H1 (cell line): Measurements from ENCODE around the gene EFEMP2. TPM values are rescaled to one million over a fixed set of nuclear protein-coding genes. Genes with fewer than 3 reads are reported as not detected.
A peak's percentile ranks its signal among the peaks of the same experiment; 100 is the strongest.

ENCODE experiments used
- ASH2L ChIP-seq: fragments of 200-600, 300-600 bp; sonication (generic); IDR thresholded peaks from one replicate; pipeline ENCODE4 v1.7.1; 2017; ENCODE audit warnings: low read length
- ATF2 ChIP-seq: IDR thresholded peaks from 2 replicates; pipeline ENCODE4 v1.6.1; 2012; ENCODE audit warnings: low read length, inconsistent platforms
- BACH1 ChIP-seq: IDR thresholded peaks from 2 replicates; pipeline ENCODE4 v1.6.1; 2012; ENCODE audit warnings: low read length, improper control_type of control experiment
- CBX8 ChIP-seq: fragments of 300-800, 300-1000 bp; sonication (generic); IDR thresholded peaks from 2 replicates; pipeline ENCODE4 v1.7.1; 2016; ENCODE audit warnings: low read depth, low read length, borderline replicate concordance
- CREB1 ChIP-seq: IDR thresholded peaks from 2 replicates; pipeline ENCODE4 v1.6.1; 2012; ENCODE audit warnings: inconsistent platforms
- E2F6 ChIP-seq: IDR thresholded peaks from 2 replicates; pipeline ENCODE4 v1.6.1; 2012; ENCODE audit warnings: inconsistent platforms
- EGR1 ChIP-seq: IDR thresholded peaks from 2 replicates; pipeline ENCODE4 v1.6.1; 2011; ENCODE audit warnings: low read depth, low read length, borderline replicate concordance
- FOSL1 ChIP-seq: IDR thresholded peaks from 2 replicates; pipeline ENCODE4 v1.6.1; 2011; ENCODE audit warnings: mild to moderate bottlenecking, low read depth, low read length, moderate library complexity; ENCODE audit not compliant: insufficient read depth
- GABPA ChIP-seq: IDR thresholded peaks from 2 replicates; pipeline ENCODE4 v1.6.1; 2011; ENCODE audit warnings: mild to moderate bottlenecking, low read length, moderate library complexity, borderline replicate concordance; ENCODE audit not compliant: insufficient read depth
- GTF2F1 ChIP-seq: IDR thresholded peaks from 2 replicates; pipeline ENCODE4 v1.6.1; 2012; ENCODE audit warnings: low read depth, low read length, improper control_type of control experiment, borderline replicate concordance
- HDAC2 ChIP-seq, 2 experiments: fragments of 300-600 bp in 1 of 2; sonication (generic) in 1 of 2; IDR thresholded peaks; 2 replicates each; pipeline ENCODE4 v1.6.1; 2011 to 2012; ENCODE audit warnings: low read depth in 2 of 2, low read length in 2 of 2, mild to moderate bottlenecking in 2 of 2, moderate library complexity in 2 of 2, borderline replicate concordance in 1 of 2, inconsistent platforms in 1 of 2
- JUND ChIP-seq: IDR thresholded peaks from 2 replicates; pipeline ENCODE4 v1.6.1; 2011; ENCODE audit warnings: mild to moderate bottlenecking, improper control_type of control experiment, low read length
- KDM4A ChIP-seq: IDR thresholded peaks from one replicate; pipeline ENCODE4 v1.7.1; 2012; ENCODE audit warnings: low read depth, mild to moderate bottlenecking, moderate library complexity, low read length, inconsistent platforms; ENCODE audit not compliant: severe bottlenecking
- KDM5A ChIP-seq: fragments of 200-600 bp; IDR thresholded peaks from 2 replicates; pipeline ENCODE4 v1.7.1; 2012; ENCODE audit warnings: mild to moderate bottlenecking, low read length, inconsistent platforms, mixed read lengths
- POU5F1 ChIP-seq: IDR thresholded peaks from 2 replicates; pipeline ENCODE4 v1.6.1; 2011; ENCODE audit warnings: low read depth, mild to moderate bottlenecking, low read length, moderate library complexity
- RAD21 ChIP-seq, 2 experiments: IDR thresholded peaks in 1 of 2; conservative IDR thresholded peaks in 1 of 2; 2 replicates each; pipeline ENCODE4 v1.6.1; 2011; ENCODE audit warnings: low read depth in 2 of 2, low read length in 2 of 2, improper control_type of control experiment in 1 of 2, inconsistent platforms in 1 of 2, mild to moderate bottlenecking in 1 of 2, moderate library complexity in 1 of 2
- RFX5 ChIP-seq: IDR thresholded peaks from 2 replicates; pipeline ENCODE4 v1.6.1; 2011; ENCODE audit warnings: low read depth, low read length, improper control_type of control experiment, borderline replicate concordance
- SAP30 ChIP-seq: fragments of 300-600 bp; sonication (generic); IDR thresholded peaks from 2 replicates; pipeline ENCODE4 v1.7.1; 2012; ENCODE audit warnings: low read length, moderate library complexity, mild to moderate bottlenecking, inconsistent platforms; ENCODE audit not compliant: insufficient read depth, insufficient replicate concordance
- SIN3A ChIP-seq, 2 experiments: IDR thresholded peaks in 1 of 2; conservative IDR thresholded peaks in 1 of 2; 2 replicates each; pipeline ENCODE4 v1.6.1; 2011 to 2012; ENCODE audit warnings: low read length in 2 of 2, improper control_type of control experiment in 1 of 2, low read depth in 1 of 2, mild to moderate bottlenecking in 1 of 2
- SP1 ChIP-seq: IDR thresholded peaks from 2 replicates; pipeline ENCODE4 v1.6.1; 2011; ENCODE audit warnings: low read depth, low read length
- SP2 ChIP-seq: IDR thresholded peaks from 2 replicates; pipeline ENCODE4 v1.6.1; 2012; ENCODE audit warnings: mild to moderate bottlenecking, low read length, inconsistent platforms
- TEAD4 ChIP-seq: IDR thresholded peaks from 2 replicates; pipeline ENCODE4 v1.6.1; 2012; ENCODE audit warnings: low read depth, low read length, inconsistent platforms, mixed read lengths
- polyA plus RNA-seq, 7 experiments: library from polyadenylated mRNA; depleted of rRNA in 3 of 7; stranded (reverse) in 5 of 7; unstranded in 2 of 7; fragments of >200 nt in 5 of 7; fragments of 200-250 nt in 2 of 7; gene quantifications; 1 replicate in 5 of 7; 2 replicates in 1 of 7; 4 replicates in 1 of 7; pipeline versions ENCODE4 v1.2.1 to v1.2.3, GENCODE V29; 2011 to 2013; ENCODE audit warnings: missing spikeins in 2 of 7, mixed read lengths in 2 of 7
- total RNA-seq: library from RNA; stranded (reverse); fragmentation: NEBNext Ultra II Directional; extraction: Animal tissue kit (Norgen Biotek cat#: 25700); gene quantifications from 2 replicates; pipeline ENCODE4 v1.2.1, GENCODE V29; 2021

The EFEMP2 gene
- total and polyA plus RNA-seq, 2 of the 8 experiments (the other 6 are each of a cell fraction or from before 2014, with no cell fraction given): 8.8 to 17.2 TPM

DNA sequence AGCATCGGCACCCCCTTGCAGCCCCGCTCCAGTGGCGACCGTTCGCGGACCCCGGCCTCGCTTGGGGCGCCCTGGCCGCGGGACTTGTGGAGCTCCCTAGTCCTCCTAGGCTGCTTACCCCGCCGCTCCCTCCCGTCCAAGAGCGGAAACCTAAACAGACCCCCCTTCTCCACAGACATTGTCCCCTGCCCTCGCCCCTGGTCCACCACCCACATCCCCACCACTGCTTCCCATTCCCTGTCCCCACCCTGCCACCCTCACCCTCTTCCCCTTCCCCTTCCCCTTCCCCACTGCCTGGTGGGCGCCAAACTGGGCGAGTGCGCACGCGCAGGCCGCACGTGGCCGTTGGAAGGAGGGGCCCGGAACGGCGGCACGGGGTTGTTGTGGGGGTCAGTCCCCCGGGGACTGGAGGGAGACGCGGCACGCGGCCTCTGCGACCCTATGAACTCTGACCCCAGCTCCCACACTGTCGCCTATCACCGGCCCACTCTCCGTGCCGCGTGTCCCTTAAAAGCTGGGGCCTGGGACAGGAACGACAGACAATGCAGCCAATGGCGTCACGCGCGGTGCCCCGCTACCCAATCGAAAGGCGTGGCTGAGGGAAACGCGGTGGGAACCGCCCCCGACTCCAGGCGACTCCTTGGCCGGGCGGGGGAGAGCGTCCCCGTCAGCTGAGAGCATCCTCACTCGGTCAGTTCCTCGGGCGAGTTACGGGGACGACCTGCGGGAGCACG lies 39.1 kb downstream of the EFEMP2 start, which contains the start of gene SNX32 (continued):
- no peak for TF ChIP-seq ATF2
- no peak for TF ChIP-seq JUND
- TF ChIP-seq HDAC2 (IDR thresholded peaks at IDR 0.05; ENCODE audit: borderline replicate concordance in 1 of 2, low read depth in 2 of 2, low read length in 2 of 2): no peak
- peak in 1 of 2 experiments; percentile 21; a peak in 2 of 4 replicates for TF ChIP-seq SIN3A (conservative IDR thresholded peaks at IDR 0.05 in 1 of 2, IDR thresholded peaks at IDR 0.05 in 1 of 2; ENCODE audit: low read depth in 1 of 2, low read length in 2 of 2)
- peak; percentile 69 for TF ChIP-seq ASH2L
- no peak for TF ChIP-seq CBX8
- no peak for TF ChIP-seq GABPA
- no peak for TF ChIP-seq KDM5A
- TF ChIP-seq EGR1: no peak
- no peak for TF ChIP-seq RFX5
- no peak for TF ChIP-seq TEAD4
- peak; percentile 15; the same call in 1 of the 2 replicates for TF ChIP-seq BACH1
- peak; percentile 88 for TF ChIP-seq KDM4A
- TF ChIP-seq CREB1: peak; percentile 81
- TF ChIP-seq FOSL1: no peak
- TF ChIP-seq E2F6: peak; percentile 90
- TF ChIP-seq POU5F1: no peak
- TF ChIP-seq SP2: peak; percentile 89
- no peak for TF ChIP-seq SAP30
- peak; percentile 99 for TF ChIP-seq SP1
- no peak for TF ChIP-seq RAD21 (IDR thresholded peaks at IDR 0.05 in 1 of 2, conservative IDR thresholded peaks at IDR 0.05 in 1 of 2; ENCODE audit: low read depth in 2 of 2, low read length in 2 of 2)
- no peak for TF ChIP-seq GTF2F1
